GM19351 (cell line): ENCODE measurements around the gene HOXC6.

ENCODE experiments used
- ATAC-seq: cut with Tn5 transposase; IDR thresholded peaks from one replicate; pipeline ENCODE4 v1.9.1; 2021; ENCODE audit warnings: mild to moderate bottlenecking, moderate library complexity; ENCODE audit not compliant: unreplicated experiment

Gene HOXC6

GRCh38 chr12:54001283-54002187 lies 26.7 kb upstream of the HOXC6 start:
- ATAC-seq, result no peak

DNA sequence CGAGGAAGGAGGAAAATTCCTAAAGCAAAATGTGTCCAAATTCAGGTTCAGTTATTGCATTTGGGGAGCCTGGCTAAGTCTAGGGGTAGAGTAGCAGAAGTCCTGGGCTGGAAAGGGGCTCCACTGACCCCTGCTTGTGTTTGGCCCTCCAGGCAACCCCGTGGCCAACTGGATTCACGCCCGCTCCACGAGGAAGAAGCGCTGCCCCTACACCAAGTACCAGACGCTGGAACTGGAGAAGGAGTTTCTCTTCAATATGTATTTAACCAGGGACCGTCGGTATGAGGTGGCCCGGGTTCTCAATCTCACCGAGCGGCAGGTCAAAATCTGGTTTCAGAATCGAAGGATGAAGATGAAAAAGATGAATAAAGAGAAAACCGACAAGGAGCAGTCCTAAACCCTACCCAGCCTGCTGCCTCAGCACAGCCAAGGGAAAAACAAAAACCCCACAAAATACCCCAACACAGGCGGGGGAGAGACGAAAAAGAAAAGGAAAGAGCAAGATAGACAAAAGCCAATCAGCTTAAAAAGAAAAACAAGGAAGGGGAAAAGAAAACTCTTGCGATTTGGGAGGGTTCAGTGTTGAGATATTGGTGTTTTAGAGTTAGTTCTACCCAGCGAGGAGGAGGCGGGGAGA lies 25.8 kb upstream of the HOXC6 start:
- no peak for ATAC-seq

DNA sequence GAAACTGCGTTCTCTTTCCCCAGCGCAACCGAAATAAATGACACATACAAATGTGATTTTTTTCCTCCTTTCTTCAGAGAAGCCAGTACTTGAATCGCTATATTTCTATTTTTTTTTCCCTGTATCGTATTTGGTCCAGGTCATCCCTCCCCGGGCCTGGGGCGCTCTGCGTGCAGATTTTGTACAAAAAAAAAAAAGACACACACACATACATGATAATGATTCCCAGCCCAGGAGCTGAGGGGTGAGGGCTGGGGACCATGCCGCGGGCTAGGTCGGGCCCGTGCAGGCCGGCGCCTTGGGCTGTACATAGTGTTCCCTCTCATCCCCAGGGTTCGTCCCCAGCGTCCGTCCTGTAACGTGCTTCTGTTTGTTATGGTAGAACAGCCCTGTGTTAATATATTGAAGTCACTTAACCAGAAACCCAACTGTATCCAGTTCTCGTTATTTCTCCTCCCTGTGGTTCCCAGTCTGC lies 25.3 kb upstream of the HOXC6 start:
- ATAC-seq, result no peak

DNA sequence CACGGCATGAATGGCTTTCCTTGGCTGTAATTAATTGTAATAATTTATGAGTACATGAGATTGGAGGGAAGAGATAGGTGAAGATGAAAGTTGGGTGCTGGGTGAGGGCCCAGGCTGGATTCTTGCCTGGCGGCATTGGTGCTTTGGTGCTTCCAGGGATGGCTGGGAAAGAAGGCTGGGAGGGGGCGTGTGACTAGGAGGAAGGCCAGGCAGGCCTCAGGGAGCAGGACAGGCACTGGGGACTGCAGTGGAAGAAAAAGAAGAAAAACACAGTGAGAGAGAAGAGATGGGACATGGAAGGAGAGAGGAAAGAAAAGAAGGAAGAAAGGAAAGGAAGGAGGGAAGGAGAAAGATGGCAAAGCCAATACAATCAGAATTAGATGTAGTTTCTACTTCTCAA lies 24.6 kb upstream of the HOXC6 start:
- no peak for ATAC-seq

DNA sequence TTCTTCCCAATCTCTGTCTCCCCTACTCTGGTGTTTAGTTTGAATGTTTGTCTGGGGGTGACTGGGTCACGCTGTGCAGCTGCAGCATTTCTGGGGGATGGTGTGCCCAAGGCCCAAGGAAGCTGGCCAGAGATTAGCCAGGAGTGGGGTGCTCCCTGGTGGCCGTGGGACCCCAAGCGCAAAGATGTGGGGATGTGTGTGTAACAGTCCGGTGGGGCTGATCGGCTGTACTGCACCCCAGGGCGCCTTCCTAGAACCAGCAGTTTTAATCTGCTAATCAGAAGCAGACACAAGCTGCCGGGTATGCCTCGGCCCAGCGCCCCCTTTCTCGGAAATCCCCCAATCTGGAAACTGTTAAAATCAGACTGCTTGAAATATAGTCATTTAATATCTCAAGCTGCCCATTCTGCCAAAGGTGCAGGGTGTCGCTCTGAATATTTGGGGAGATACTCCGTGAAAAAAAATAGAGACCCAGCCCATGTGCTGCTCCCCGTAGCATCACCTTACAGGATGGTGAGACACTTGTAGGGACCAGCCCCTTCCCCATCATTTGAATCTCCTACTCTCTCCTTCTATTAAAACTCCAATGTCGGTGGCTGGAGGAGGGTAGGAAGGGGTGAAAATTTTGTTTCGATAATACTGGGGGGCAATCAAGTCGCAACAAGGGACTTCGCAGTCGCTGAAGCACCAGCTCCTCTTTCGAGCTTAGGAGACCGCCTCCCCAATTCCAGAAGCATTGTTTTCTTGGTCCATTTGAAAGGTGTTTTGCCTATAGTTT lies 24.0 kb upstream of the HOXC6 start:
- no peak for ATAC-seq

DNA sequence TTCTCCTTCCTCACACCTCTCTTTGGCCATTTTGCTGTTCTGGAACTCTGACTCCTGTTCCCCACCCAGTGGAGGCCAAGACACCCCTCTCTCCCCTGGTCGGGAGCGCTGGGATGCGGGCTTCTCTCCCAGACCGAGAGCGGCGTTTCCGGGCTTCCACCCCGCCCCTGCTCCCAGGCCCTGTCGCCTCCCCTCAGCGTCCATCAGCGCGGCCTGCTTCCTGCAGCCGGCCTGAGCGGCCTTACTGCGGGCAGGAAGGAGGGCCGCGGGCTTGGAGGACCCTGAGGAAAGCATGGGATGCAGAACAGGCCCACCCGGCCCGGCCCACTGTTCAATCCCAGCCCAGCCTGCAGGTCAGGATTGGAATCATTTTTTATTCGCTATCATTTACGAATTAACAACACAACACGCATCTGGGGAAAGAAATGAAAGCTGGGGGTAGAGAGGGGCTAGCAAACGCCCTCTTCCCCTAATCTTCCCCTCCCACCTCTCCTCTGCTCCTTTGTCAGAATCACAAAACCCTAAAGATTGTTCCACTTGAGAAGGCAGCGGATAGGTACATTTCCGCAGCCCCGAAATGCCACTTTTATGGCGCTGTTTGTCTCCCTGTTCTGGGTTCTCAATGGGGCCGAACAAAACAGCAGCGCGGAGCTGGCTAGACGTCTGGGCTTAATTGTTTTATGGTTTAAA lies 23.3 kb upstream of the HOXC6 start:
- ATAC-seq, result no peak

DNA sequence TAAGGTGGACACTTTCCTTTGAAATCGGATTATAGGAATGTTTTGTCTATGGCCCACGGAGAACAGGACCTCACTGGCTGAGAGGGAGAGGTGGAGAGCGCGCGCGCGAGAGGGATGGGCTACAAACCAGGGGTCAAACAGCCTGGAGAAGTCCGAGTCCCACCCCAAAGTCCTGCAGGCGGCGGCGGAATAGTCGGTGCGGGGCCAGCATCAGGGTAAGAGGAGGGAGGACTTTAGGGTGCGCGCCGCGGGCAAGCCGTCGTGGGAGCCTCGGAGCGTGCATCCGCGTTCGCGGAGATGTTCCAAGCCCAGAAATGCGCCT lies 22.7 kb upstream of the HOXC6 start:
- no peak for ATAC-seq

- ATAC-seq, result peak; percentile 73
Measured at GRCh38 chr12:54005853-54006558, 22.2 kb upstream of the HOXC6 start.

DNA sequence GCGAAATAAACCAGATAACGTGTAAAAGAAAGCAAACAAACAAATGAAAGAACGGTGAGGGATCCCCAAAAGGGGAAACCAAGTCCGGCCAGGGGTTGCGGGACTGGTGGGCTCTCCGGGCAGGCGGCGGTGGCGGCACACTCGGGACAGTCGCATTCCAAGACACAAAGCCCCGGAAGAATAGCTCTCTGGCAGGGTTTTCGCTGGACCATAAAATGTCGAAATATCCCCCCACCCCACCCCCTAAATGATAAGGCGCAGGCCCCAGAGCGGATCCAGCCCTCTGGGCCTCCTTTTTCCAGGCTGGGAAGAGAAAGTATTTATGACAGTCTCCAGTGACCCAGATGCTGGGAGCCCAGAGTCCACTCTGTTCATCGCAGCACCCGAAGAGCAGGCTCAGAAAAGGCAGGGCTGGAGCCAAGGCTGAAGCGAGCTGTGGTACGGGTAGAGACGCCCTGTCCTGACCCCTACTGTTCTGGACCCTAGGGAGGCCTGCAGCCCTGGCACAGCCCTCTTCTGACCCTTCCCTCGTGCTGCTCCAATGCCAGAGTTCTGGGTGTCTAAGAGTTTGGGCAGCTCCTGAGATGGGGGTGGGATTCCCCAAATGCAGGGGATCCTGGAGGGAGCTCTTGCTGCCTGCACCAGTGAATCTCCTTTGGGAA lies 21.6 kb upstream of the HOXC6 start:
- ATAC-seq, result no peak

DNA sequence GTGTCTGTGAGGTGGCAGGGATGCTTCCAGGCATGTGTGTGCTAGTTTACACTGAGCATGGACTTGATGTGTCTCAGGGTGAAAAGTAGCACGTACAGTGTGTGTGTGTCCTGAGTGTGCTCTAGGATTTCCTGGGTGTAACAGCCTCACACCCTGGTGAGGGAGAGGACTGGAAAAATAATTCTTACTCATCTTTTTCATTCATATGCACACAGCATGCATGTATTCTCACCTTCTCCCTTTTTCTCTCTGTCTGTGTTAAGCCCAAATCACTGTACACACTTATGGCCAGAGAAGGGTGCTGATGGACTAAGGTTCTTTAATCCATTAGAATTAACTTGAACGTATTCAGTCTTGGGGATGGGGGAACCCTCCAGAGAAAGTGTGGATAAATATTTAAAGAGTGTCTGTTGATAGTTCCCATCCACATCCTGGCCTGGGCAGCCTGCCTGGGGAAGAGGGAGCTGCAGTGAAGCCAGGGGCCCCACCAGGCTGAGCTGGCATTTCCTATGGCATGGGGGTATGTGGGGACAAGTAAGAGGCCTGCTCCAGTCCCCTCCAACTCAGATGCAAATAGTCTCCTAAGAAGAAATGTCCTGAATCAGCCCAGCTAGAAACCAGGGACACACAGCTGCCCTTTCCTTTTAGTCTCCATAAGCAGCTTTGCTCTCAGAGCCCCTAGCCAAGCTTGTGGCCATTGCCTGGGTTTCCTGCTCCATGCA lies 20.5 kb upstream of the HOXC6 start:
- ATAC-seq, result no peak

- ATAC-seq, result no peak
Measured at GRCh38 chr12:54008260-54008552, 20.0 kb upstream of the HOXC6 start.

- ATAC-seq, result no peak
Measured at GRCh38 chr12:54009171-54010052, 18.8 kb upstream of the HOXC6 start.

GRCh38 chr12:54010053-54010971 lies 17.9 kb upstream of the HOXC6 start:
- no peak for ATAC-seq

GRCh38 chr12:54010972-54011664 lies 17.1 kb upstream of the HOXC6 start:
- no peak for ATAC-seq

DNA sequence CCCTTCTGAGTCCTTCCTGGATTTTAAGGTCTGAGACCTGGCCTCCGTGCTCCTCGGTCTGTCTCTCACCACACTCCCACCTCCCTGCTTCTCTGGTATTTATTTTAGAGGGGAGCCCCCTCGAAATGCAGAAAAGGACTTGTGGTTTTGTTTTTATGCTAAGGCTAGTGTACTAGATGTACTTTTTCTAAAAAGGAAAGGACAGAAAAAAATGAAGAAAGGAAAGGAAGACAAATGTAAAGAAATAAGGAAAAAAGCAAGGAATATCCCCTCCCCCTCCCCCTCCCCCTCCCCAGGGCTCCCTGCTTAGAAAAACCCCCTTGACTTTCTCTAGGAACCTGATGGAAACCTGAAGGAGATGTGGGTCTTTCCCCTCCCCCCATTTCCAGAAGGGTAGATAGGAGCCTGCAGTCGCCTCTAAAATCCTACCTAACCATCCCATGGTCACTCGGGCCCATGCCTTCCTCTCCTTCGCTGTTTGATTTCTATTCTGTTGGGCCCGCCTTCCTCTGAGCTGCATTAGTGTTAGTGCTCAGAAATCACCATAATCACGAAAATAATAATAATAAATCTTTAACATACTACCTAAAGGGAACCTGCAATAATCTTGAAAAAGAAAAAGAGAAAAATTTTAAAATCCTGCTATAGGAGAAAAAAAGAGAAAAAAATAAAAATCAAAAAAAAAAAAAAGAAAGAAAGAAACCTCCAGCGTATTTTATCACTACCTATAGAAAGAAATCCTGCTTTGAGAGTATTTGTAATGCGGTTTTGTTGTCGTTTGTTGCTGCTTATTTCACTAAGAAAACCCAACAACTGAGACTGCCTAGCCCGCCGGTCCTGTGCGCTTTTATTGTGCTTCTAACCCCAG lies 16.3 kb upstream of the HOXC6 start:
- ATAC-seq, result no peak
